HuH-7.5 (cell line): Measurements from ENCODE around the gene TMBIM1.
"Not testable (repeated sequence)": the region's sequence is repeated elsewhere in the genome, so short reads cannot be mapped to it uniquely, and the experiment has no call there.

Experiments
- DNase-seq: peaks from one replicate; pipeline ENCODE4 v3.0.0; 2011; ENCODE audit warnings: low spot score

Gene TMBIM1

GRCh38 chr2:218317835-218318234 is 25.5 kb upstream of the TMBIM1 start:
- DNase-seq: no peak

- DNase-seq: no peak
Measured at GRCh38 chr2:218317303-218317630, 25.0 kb upstream of the TMBIM1 start.

GRCh38 chr2:218315397-218315796 is 23.1 kb upstream of the TMBIM1 start:
- no peak for DNase-seq

GRCh38 chr2:218314764-218315163 is 22.5 kb upstream of the TMBIM1 start:
- DNase-seq: not testable (repeated sequence)

GRCh38 chr2:218313356-218313755 is 21.1 kb upstream of the TMBIM1 start:
- DNase-seq: no peak

GRCh38 chr2:218312267-218312756 is 20.0 kb upstream of the TMBIM1 start:
- no peak for DNase-seq

GRCh38 chr2:218311541-218312266 is 19.4 kb upstream of the TMBIM1 start:
- not testable (repeated sequence) for DNase-seq

- DNase-seq: no peak
Measured at GRCh38 chr2:218310853-218311540, 18.7 kb upstream of the TMBIM1 start.

GRCh38 chr2:218307415-218308090 is 15.2 kb upstream of the TMBIM1 start:
- DNase-seq: no peak

GRCh38 chr2:218306184-218306920 is 14.0 kb upstream of the TMBIM1 start:
- no peak for DNase-seq

GRCh38 chr2:218305383-218305782 is 13.1 kb upstream of the TMBIM1 start:
- DNase-seq: no peak

- no peak for DNase-seq
Measured at GRCh38 chr2:218301176-218301819, 9.0 kb upstream of the TMBIM1 start.

- no peak for DNase-seq
Measured at GRCh38 chr2:218300141-218300540, 7.8 kb upstream of the TMBIM1 start.

- DNase-seq: no peak
Measured at GRCh38 chr2:218298314-218298875, 6.1 kb upstream of the TMBIM1 start.

GRCh38 chr2:218296847-218297246 is 4.5 kb upstream of the TMBIM1 start:
- DNase-seq: no peak

- no peak for DNase-seq
Measured at GRCh38 chr2:218296200-218296599, 3.9 kb upstream of the TMBIM1 start.

- DNase-seq: no peak
Measured at GRCh38 chr2:218295029-218295428, 2.7 kb upstream of the TMBIM1 start.

- DNase-seq: no peak
Measured at GRCh38 chr2:218294430-218295022, 2.2 kb upstream of the TMBIM1 start.

GRCh38 chr2:218293715-218294429 is 1.6 kb upstream of the TMBIM1 start:
- DNase-seq: no peak

- no peak for DNase-seq
Measured at GRCh38 chr2:218291318-218292047, 820 bp downstream of the TMBIM1 start.
